ENCODE results near the gene MYO1G.

GRCh38 chr7:44936322-44936721, 42.5 kb downstream of the MYO1G start:
- TF ChIP-seq ZNF70 (CRISPR knock-in tag; IDR thresholded peaks at IDR 0.05) (no peak), CREB5 (CRISPR knock-in tag; IDR thresholded peaks at IDR 0.05; ENCODE audit: low read depth) (no peak), ZFP30 (CRISPR knock-in tag; IDR thresholded peaks at IDR 0.05) (no peak), ISL1 (CRISPR knock-in tag; IDR thresholded peaks at IDR 0.05) (no peak), ARNTL (CRISPR knock-in tag; IDR thresholded peaks at IDR 0.05; ENCODE audit: borderline replicate concordance, low read depth) (no peak), ZFP3 (CRISPR knock-in tag; IDR thresholded peaks at IDR 0.05) (no peak), PATZ1 (CRISPR knock-in tag; IDR thresholded peaks at IDR 0.05; ENCODE audit: borderline replicate concordance) (no peak), BACH2 (CRISPR knock-in tag; IDR thresholded peaks at IDR 0.05; ENCODE audit: borderline replicate concordance) (no peak), POU6F1 (CRISPR knock-in tag; IDR thresholded peaks at IDR 0.05; ENCODE audit: borderline replicate concordance, low read depth) (no peak), ESRRG (CRISPR knock-in tag; IDR thresholded peaks at IDR 0.05) (no peak), ZC3H10 (CRISPR knock-in tag; IDR thresholded peaks at IDR 0.05) (no peak), TCF4 (CRISPR knock-in tag; IDR thresholded peaks at IDR 0.05; ENCODE audit: borderline replicate concordance) (no peak), RARB (CRISPR knock-in tag; IDR thresholded peaks at IDR 0.05) (no peak), TSHZ2 (CRISPR knock-in tag; IDR thresholded peaks at IDR 0.05) (no peak)

All from SK-N-SH treated with all-trans-retinoic acid at 6 μM for 48 hours (cell line).